GM18519 (cell line): ENCODE results near the gene MPP2.
"Not testable (repeated sequence)": the region's sequence is repeated elsewhere in the genome, so short reads cannot be mapped to it uniquely, and the experiment has no call there.

Experiments used
- ATAC-seq: cut with Tn5 transposase; IDR thresholded peaks from one replicate; pipeline ENCODE4 v1.9.1; 2021; ENCODE audit warnings: mild to moderate bottlenecking, moderate library complexity; ENCODE audit not compliant: unreplicated experiment, low FRiP score

MPP2 gene

DNA sequence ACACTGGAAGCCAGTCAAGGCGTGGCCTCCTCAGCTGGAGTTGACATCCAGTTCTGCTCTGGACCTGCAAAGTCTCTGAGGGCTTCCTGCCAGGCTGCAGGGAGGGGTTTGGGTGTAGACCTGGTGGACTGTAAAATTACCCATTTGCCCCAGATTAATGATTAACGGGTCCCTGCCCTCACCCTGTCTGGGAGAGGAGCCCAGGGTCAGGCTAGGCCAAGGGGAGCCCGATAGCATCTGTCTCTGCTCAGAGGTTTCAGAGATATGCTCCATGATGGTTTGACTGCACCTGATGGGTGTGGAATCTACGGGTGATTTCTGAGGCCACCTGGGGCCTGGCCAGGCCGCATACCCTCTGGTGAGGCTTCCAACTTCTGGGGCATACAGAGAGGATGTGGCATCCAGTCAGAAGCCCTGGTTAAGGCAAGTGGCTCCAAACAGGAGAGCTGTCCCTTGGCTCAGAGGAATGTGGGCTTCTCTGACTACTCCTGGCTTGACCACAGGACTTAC is 23.8 kb upstream of the MPP2 start:
- no peak for ATAC-seq

DNA sequence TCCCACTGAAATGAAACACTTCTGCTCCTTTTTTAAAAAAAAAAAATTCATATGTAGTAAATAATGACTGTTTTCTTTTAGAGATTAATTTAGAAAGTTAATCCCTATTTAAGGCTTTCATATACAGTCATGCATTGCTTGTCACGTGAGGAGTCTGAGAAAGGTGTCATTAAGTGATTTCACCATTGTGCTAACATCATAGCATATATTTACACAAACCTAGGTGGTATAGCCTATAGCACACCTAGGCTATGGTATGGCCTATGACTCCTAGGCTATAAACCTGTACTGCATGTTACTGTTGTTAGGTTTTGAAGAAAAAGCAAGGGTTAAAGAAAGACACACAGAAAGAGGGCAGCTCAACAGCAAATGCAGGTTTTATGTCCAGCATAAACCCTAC is 21.3 kb upstream of the MPP2 start:
- no peak for ATAC-seq

DNA sequence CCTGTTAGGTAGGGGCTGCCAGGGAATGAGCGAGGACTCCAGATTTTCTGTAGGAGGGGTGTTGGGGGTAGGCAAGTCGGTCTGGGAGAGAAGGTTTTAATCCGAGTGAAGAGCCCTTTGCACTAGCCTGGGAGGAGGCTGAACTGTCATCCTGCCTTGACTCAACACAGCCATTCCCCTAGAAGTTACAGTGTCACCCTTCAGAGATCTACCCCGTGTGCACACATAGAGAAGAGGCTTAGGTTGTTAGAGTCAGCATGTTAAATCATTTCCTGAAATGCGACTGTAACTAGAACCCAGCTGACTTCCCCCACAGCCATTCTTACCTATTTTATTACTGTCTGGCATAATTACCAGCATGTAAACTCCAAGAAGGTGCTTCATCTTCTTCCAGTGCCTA is 20.6 kb upstream of the MPP2 start:
- not testable (repeated sequence) for ATAC-seq

DNA sequence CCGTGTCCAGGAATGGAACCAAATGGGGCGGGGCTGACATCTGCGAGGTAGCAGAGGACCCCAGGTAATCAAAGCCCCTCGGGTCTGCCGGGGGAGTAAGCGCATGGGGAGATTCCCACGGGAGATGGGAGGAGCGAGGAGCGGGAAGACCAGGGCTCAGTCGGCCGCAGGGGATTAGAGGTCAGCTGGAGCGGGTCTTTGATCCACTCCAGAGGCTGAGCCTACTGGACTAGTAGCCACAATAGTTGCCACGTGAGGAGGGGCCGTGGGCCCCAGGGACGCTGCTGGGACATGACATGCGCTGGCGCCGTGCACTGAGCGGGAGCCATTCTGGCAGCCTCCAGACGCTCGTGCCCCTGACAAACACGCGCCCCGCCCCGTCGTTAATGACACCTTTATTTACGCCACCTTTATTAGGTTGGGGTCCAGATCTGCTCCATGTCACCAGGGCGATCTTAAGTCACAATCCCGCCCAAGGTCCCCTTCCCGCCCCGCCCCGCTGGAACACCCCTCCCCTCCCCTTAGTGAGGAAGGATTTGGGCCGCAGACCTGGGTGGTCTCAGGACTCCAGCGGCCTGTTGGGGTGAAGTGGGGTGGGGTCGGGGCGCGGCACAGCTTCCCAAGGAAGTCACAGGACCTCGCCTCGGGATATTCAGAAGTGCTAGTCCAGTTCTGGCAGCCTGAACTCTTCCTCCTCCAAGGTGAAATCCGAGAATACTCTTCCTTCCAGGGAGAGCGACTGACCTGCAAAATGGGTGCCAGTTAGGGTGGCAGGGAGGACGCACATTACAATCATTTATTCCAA is 19.9 kb upstream of the MPP2 start:
- no peak for ATAC-seq

DNA sequence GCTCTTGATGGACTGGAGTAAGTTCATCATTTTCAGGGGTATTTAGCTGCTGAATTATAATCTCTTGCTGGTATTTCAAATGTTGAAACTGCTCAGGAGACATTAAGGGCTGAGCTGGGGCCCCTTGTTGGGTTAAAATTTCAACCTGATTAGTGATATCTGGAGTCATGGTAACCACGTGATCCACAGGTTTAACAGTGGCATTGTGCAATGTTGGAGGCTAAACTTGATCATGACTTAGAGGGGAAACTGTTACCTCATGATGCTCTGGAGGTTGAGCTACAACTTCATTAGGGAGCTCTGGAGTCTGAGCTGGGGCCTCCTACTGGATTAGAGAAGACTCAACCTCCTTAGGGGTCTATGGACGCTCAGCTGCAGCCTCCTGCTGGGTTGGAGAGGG is 17.2 kb upstream of the MPP2 start:
- no peak for ATAC-seq

DNA sequence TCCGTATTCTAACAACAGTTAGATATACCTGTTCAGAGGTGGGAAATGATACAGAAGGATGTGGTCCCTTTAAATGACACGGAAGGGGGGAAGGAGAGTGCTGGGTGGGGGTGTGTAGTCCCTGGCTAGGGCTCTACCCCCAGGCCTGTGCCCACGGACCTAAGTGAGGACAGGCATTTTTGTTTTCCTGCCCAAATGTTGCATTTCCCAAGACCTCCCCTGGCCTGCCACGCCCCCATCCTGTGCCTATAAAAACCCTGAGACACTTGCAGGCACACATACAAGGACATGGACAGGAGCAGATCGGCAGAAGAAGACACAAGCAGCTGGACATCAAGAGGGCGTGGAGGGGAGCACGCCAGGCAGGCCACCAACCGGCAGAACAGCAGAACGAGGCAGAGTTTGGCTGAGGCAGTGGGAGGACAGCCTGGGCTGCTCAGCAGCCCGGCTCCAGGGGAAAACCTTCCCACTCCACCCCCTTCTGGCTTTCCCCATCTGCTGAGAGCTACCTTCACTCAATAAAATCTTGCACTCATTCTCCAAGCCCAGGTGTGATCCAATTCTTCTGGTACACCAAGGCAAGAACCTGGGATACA is 13.3 kb upstream of the MPP2 start:
- no peak for ATAC-seq

DNA sequence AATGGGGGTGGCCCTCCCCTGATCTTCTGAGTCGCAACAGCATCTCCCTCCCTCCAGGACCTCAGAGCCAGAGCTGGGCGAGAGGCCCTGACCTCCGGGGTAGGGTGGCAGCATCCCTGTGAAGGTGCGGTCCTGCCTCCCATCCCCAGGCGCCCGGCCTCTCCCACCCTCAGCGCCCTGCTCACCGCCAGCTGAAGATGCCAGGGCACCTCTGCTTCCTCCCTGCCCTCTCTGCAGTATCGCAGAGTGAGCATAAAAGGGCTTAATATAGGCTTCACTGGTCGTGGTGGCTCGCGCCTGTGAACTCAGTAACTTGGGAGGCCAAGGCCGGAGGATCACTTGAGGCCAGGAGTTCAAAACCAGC is 10.7 kb upstream of the MPP2 start:
- ATAC-seq = no peak

DNA sequence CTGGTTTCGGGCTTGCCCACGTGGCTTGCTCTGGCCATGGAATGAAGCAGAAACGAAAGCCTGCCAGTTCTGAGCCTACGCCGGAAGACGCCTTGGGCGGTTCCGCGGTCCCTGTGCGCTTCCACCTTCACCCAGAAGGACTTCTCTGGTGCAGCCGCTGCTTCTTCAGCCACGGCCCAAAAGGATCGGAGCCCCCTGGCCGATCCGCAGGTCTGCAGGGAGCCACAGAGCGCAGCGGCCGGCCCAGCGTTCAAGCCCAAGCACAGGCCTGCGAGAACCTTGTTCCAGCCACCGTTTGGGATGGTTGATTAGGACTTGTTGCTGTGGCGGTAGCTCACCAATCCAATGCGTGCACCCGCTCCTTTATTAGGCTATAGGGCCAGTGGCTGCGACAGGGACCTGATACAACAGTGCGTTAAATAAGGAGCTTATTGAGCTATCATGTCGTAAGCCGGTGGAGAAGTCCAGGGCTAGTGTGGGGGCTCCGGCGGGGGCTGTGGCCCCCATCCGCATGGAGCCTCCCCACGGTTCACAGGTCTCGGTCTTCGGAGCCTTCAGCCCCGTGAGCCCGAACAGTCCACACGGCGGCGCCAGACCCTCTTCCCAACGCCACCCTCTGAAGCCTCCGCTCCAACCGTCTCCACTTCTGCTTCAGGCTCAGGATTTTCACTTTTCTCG is 10.2 kb upstream of the MPP2 start:
- no peak for ATAC-seq

DNA sequence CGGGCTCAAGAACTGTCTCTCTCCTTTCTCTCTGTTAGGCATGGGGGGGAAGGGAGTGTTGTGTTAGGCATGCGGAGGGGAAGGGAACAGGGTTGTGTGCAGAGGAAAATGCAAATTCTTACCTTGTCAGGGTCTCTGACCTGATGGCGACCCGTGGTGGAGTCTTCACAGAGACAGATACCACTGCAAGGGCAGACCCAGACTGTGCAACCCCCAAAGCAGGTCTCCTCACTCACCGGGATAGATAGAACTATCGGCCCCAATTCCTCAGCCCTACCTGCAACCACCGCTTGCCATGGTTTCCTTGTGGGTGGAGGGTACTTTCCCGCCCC is 9.6 kb upstream of the MPP2 start:
- no peak for ATAC-seq

DNA sequence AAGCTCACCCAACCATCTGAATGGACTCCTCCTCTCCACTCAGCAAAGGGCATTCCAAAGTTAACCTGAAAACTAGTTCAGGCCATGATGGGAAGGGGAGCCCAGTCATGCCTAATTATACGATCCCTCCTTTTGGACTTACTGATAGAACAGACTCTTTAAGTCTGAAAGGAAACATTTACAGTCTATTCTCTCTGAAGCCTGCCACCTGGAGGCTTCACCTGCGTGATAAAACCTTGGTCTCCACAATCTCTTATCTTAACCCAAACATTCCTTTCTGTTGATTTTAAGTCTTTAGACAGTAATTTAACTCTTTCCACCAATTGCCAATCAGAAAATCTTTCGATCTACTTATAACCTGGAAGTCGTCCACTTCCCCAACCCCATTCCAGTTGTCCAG is 9.0 kb upstream of the MPP2 start:
- ATAC-seq = no peak

DNA sequence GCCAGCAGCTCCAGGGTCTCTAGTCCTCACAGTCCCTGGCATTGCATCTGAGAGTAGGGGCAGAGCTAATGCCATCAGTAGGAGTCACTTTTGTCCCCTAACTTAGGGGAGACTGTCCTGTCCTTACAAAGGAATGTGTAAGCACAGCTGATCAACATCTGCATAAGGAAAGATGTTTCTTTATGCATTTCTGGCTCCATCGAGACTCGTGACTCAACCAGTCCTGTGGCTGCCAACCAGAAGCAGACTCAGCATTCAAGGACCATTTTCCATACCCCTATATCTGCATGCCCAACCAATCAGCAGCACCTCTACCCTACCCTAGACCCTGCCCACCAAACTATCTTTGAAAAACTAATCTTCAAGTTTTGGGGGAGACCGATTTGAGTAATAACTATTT is 8.2 kb upstream of the MPP2 start:
- no peak for ATAC-seq

DNA sequence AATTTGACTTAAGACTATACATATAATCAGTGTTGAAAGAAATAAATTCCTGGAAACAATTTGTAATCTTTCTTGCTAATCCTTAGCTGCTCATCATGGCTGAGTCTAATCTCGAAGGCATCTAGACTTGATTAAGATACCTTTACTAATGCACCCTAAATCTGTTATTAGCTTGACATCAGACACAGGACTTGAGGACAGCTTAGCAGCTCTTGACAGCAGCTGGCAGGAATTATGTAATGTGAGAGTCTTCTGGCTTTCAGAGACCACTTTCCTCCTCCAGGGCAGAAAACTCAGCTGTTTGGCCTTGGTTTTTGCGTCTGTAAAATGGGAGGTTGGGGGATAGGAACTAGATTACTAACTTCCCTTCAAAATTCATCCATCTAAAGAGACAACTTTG is 7.1 kb upstream of the MPP2 start:
- no peak for ATAC-seq

DNA sequence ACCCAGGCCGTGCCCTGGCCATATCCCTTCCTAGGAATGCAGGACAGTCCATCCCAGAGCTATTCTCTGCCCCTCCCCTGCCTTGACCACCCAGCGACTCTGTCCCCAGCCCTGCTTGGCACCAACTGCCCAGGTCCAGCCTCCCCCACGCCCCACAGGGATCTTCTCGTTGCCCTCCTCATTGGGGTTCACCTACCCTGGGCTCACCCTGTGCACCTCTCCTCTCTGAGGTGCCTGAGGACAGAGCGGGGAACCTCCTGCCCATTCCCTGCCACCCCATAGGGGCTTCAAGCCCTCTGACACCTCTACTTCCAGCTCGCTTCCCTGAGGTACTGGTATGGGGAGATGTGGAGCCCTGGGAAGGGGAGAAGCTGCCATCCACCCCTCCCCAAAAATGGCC is 6.2 kb upstream of the MPP2 start:
- ATAC-seq = no peak

DNA sequence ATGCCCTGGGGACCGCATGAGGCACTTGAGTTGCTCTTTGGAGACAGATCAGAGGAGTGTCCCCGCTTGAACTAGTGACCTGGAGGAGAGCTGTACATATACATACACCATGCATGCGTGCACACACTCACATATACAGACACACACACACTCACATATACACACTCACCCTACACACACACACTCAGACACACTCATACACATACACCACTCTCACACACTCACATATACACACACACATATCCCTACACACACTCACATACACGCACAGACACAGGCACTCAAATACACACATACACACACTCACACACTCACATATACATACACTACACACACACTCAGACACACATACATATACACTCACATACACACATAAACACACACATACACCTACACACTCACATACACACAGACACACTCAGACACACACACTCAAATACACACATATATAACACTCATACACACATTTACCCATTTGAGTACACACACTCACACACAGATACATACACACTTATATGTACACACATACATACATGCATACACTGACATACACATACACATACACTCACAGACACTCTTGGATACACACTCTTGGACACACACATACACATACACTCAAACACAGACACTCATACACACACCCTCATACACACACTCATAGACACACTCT is 5.4 kb upstream of the MPP2 start:
- ATAC-seq = no peak

DNA sequence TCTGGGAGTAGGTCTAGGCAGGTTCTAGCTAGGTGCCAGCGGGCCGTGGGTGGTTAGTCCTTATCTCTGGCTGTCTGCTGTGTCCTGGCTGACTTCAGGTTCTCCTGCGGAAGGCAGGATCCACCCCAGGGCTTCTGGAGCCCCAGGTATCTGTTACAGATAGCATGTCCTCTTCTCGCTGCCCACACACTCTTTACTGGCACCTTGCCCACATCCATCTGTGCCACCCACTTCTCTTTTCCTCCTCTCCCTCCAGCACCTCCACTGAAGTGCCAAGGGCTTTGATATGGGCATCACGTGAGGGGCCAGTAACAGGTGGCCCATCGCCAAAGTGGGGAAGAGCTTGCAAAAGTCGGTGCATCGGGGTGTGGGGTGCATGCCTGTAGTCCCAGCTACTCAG is 4.6 kb upstream of the MPP2 start:
- ATAC-seq = no peak

DNA sequence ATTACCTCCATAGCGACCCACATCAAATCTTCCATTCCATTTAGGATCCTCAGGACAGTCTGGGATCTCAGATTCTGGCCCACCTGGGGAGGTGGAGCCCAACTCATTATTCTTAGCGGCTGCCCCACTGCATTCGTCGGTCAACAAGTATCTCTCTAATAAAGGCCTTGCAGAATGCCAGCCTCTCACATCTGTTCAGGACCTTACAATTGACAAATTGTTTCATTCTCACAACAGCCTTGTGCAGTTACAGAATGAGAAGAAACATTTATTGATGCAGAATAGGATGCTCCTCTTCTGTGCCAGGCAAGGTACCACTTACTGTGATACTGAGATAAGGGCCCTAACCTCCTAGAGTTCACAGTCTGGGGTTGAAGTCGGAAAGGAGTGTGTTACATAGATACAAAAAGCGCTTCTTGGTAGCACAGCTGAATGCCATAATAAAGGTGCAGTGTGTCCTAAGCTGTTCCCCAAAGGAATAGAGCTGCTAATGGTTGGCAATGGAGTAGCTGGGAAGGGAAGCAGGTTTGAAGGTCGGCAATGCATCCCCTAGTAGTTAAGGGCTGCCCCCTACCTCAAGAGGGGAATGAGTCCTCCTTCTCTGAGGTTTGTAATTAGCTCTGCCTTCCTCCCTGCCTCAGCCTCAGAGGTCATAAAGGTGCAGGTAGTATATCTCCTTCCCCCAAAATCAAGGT is 2.3 kb upstream of the MPP2 start:
- ATAC-seq = no peak

DNA sequence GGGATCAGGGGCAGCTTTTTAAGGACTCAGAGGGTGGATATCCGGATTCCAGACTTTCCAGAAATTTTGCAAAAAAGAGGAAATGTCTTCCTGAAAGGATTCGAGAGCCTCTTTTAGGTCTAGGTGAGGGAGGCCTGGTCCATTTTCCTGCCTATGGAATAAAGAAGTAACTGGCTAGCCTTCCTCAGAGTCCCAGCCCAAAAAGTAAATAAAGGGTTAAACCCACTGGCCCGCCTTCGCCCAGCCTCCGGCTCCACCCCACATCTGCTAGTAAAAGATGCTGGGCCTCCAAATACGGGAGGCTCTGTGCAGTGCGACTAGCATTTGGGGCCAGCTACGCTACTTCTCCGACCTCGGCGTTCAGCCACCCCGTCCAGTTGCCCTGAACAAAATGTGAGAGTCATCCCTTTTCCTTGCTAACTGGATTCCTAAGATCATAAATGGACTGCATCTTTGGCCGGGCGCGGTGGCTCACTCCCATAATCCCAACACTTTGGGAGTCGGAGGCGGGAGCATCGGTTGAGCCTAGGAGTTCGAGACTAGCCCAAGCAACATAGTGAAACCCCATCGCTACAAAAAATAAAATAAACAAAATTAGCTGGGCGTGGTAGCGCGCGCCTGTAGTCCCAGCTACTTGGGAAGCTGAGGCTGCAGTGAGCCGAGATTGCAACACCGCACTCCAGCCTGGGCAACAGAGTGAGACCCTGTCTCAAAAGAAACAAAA is 824 bp upstream of the MPP2 start:
- ATAC-seq = no peak

DNA sequence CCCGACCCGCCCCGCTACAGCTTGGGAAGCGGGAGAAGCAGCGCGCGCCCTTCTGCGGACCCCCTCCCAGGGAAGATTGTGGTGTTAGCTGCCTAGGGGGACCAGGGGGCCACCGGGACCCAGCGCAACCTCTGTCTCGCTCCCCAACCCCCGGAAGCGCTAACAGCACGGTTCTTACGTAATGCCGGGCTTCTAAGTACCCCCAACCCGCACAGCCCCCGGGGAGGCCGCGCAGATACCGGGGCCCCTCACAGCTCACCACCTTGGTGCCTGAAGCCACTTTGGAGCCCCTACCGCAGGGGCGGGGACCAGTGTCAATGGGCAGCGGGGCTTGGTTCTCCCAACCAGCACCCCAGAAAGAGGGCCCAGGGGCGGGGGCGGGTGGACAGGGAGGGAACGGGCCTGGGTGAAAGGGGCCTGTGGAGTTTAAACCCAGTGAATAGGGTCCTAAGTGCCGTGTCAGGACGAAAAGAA is 348 bp downstream of the MPP2 start:
- ATAC-seq = no peak

DNA sequence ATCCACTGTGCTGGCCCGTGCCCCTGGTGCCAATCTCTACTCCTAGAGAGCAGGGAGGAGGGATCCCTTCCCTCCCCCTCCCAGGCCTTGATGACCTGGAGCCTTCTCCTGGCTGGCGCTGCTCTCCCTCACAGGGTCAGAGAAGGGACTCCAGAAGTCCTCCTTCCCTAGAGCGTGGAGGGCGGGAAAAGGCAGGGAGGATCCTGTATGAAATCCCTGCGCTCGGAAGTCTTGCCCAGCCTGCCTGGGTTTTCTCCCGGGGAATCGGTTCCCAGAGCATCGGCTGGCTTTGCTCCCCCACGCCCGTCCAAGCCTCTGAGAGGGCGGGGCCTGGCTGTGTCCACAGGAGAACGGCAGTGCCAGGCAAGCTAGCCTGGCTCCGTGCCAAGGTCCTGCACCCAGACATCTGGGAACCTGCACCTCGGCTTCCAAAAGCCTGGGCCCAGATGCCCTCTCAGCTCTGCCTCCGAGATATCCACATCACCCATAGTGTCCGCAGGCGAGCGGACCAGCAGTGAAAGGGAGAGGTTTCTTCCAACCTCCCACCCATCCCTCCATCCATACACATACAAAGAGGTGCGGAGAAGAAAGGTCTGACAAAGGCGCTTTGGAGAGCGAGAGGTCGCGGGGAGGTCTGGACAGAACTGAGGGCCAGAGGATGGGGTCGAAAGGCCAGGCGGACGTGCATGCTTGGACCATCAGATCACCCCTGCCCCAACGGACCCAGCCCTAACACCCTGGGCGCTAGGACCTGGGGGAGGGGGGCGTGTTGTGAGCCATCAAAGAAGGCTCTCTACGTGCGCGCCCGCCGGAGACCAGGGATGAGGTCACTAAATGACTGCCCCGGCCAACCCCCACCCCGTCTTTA is 1.1 kb downstream of the MPP2 start:
- ATAC-seq = no peak
